ENCODE data around the gene METTL22. TPM values are rescaled to one million over a fixed set of nuclear protein-coding genes. Genes with fewer than 3 reads are reported as not detected.

METTL22 gene
- total and polyA plus RNA-seq, 2 experiments from 2014 or later: 17.6 to 19.7 TPM

- no peak overlapping the region for H2AFZ ChIP-seq
- no peaks in the 10 kb centered on the region for H3K79me2 ChIP-seq
- no peaks in the 10 kb centered on the region for H4K20me1 ChIP-seq (ENCODE audit: insufficient read depth, poor library complexity, severe bottlenecking)
- H3K27ac ChIP-seq: no peak overlapping the region
- WGBS (ENCODE audit: low lambda C conversion rate, missing lambda C conversion rate): 94% methylated on average over 13 of the region's 13 CpGs
- H3K4me3 ChIP-seq: no peak overlapping the region
- no peak for DNase-seq (ENCODE audit: low spot score)
- H3K9me3 ChIP-seq (ENCODE audit: low read depth): no peaks in the 10 kb centered on the region
- H3K4me2 ChIP-seq: no peak overlapping the region
- H3K9me2 ChIP-seq (replicated peaks; ENCODE audit: insufficient read depth): no peaks in the 10 kb centered on the region
- no peak for TF ChIP-seq EZH2phosphoT487 (IDR thresholded peaks at IDR 0.05; ENCODE audit: low read depth, severe bottlenecking, unreplicated experiment)
- TF ChIP-seq, protein P1, sequence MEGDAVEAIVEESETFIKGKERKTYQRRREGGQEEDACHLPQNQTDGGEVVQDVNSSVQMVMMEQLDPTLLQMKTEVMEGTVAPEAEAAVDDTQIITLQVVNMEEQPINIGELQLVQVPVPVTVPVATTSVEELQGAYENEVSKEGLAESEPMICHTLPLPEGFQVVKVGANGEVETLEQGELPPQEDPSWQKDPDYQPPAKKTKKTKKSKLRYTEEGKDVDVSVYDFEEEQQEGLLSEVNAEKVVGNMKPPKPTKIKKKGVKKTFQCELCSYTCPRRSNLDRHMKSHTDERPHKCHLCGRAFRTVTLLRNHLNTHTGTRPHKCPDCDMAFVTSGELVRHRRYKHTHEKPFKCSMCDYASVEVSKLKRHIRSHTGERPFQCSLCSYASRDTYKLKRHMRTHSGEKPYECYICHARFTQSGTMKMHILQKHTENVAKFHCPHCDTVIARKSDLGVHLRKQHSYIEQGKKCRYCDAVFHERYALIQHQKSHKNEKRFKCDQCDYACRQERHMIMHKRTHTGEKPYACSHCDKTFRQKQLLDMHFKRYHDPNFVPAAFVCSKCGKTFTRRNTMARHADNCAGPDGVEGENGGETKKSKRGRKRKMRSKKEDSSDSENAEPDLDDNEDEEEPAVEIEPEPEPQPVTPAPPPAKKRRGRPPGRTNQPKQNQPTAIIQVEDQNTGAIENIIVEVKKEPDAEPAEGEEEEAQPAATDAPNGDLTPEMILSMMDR (IDR thresholded peaks at IDR 0.05; ENCODE audit: poor library complexity): no peak
- TF ChIP-seq EZH2 (IDR thresholded peaks at IDR 0.05; ENCODE audit: borderline replicate concordance): no peak
- H3K36me3 ChIP-seq (replicated peaks; ENCODE audit: insufficient read depth, low read depth): no peaks in the 10 kb centered on the region
- H3K27me3 ChIP-seq: no peaks in the 10 kb centered on the region
- H3K4me1 ChIP-seq (ENCODE audit: insufficient read depth): no peaks in the 10 kb centered on the region
Observed at GRCh38 chr16:8646326-8647053, 25.0 kb downstream of the METTL22 start.

GRCh38 chr16:8647721-8648318, 26.3 kb downstream of the METTL22 start:
- H3K79me2 ChIP-seq: no peaks in the 10 kb centered on the region
- no peak for DNase-seq (ENCODE audit: low spot score)
- no peaks in the 10 kb centered on the region for H3K9me3 ChIP-seq (ENCODE audit: low read depth)
- no peaks in the 10 kb centered on the region for H3K9me2 ChIP-seq (replicated peaks; ENCODE audit: insufficient read depth)
- WGBS (ENCODE audit: low lambda C conversion rate, missing lambda C conversion rate): 75% methylated on average over 9 of the region's 9 CpGs
- no peak overlapping the region for H2AFZ ChIP-seq
- no peaks in the 10 kb centered on the region for H3K36me3 ChIP-seq (replicated peaks; ENCODE audit: insufficient read depth, low read depth)
- no peak overlapping the region for H3K4me2 ChIP-seq
- no peak overlapping the region for H3K4me3 ChIP-seq
- no peaks in the 10 kb centered on the region for H4K20me1 ChIP-seq (ENCODE audit: insufficient read depth, poor library complexity, severe bottlenecking)
- no peaks in the 10 kb centered on the region for H3K27me3 ChIP-seq
- TF ChIP-seq, protein P1 (IDR thresholded peaks at IDR 0.05; ENCODE audit: poor library complexity): no peak
- TF ChIP-seq EZH2 (IDR thresholded peaks at IDR 0.05; ENCODE audit: borderline replicate concordance): no peak
- no peak for TF ChIP-seq EZH2phosphoT487 (IDR thresholded peaks at IDR 0.05; ENCODE audit: low read depth, severe bottlenecking, unreplicated experiment)
- H3K27ac ChIP-seq: no peak overlapping the region
- H3K4me1 ChIP-seq (ENCODE audit: insufficient read depth): no peaks in the 10 kb centered on the region

DNA sequence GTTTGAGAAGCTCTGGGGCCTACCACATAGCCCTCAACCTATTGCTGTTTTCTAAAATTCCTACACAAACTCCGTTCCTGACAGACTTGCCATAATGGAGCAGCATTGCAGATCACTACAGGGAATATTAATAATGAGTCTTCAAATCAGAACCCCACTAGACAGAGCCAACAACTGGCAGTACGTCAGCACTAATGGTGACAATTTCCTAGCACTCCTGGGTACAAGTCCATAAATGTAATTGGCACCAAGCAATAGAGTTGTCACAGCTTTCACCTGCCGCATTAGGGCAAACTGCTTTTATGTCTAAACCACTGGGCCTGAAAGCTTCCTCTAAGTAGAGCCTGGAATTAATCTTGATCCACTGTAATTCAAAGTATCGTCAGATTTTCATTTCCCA, 27.4 kb downstream of the METTL22 start:
- DNase-seq (ENCODE audit: low spot score): no peak
- no peaks in the 10 kb centered on the region for H3K9me3 ChIP-seq (ENCODE audit: low read depth)
- H3K36me3 ChIP-seq (replicated peaks; ENCODE audit: insufficient read depth, low read depth): no peaks in the 10 kb centered on the region

More for the DNA sequence above, 27.4 kb downstream of the METTL22 start:
- no peak overlapping the region for H2AFZ ChIP-seq
- no peaks in the 10 kb centered on the region for H3K4me1 ChIP-seq (ENCODE audit: insufficient read depth)
- H3K27me3 ChIP-seq: no peaks in the 10 kb centered on the region
- H3K4me2 ChIP-seq: no peak overlapping the region
- no peaks in the 10 kb centered on the region for H3K79me2 ChIP-seq
- TF ChIP-seq EZH2phosphoT487 (IDR thresholded peaks at IDR 0.05; ENCODE audit: low read depth, severe bottlenecking, unreplicated experiment) (no peak), EZH2 (IDR thresholded peaks at IDR 0.05; ENCODE audit: borderline replicate concordance) (no peak)
- TF ChIP-seq, protein P1 (IDR thresholded peaks at IDR 0.05; ENCODE audit: poor library complexity): no peak
- H3K4me3 ChIP-seq: no peak overlapping the region
- no peaks in the 10 kb centered on the region for H4K20me1 ChIP-seq (ENCODE audit: insufficient read depth, poor library complexity, severe bottlenecking)
- WGBS (ENCODE audit: low lambda C conversion rate, missing lambda C conversion rate): 98% methylated on average over 4 of the region's 4 CpGs
- no peak overlapping the region for H3K27ac ChIP-seq
- H3K9me2 ChIP-seq (replicated peaks; ENCODE audit: insufficient read depth): no peaks in the 10 kb centered on the region

Measured in hepatocyte (in vitro differentiated cells).